Smooth muscle cell (in vitro differentiated cells): Measurements from ENCODE around the gene TOP2A. TPM values are rescaled to one million over a fixed set of nuclear protein-coding genes. Genes with fewer than 3 reads are reported as not detected.

Experiments used
- DNase-seq: peaks from one replicate; lab custom pipeline; 2025; ENCODE audit not compliant: unreplicated experiment; lab: John Stamatoyannopoulos, UW
- H2AFZ ChIP-seq: fragments of 200-600 bp; sonication (generic); 2 replicates; pipeline ENCODE4 v1.6.0; 2016; ENCODE audit warnings: antibody characterized with exemption, low read depth, mild to moderate bottlenecking
- H3F3A ChIP-seq: fragments of 200-600 bp; sonication (generic); 2 replicates; pipeline ENCODE4 v1.6.0; 2017; ENCODE audit warnings: antibody characterized with exemption, low read depth
- H3K27ac ChIP-seq: fragments of 200-600 bp; sonication (generic); 2 replicates; pipeline ENCODE4 v1.5.1; 2016; ENCODE audit warnings: low read depth, mild to moderate bottlenecking
- H3K27me3 ChIP-seq: fragments of 200-600 bp; sonication (generic); 2 replicates; pipeline ENCODE4 v1.6.1; 2016; ENCODE audit warnings: low read depth, mild to moderate bottlenecking
- H3K36me3 ChIP-seq: fragments of 200-600 bp; sonication (generic); 2 replicates; pipeline ENCODE4 v1.5.1; 2016; ENCODE audit warnings: low read depth
- H3K4me1 ChIP-seq: fragments of 200-600 bp; sonication (generic); 2 replicates; pipeline ENCODE4 v1.5.1; 2016; ENCODE audit warnings: low read depth
- H3K4me2 ChIP-seq: fragments of 200-600 bp; sonication (generic); 2 replicates; pipeline ENCODE4 v1.6.0; 2016; ENCODE audit warnings: mild to moderate bottlenecking
- H3K4me3 ChIP-seq: fragments of 200-600 bp; sonication (generic); 2 replicates; pipeline ENCODE4 v1.5.1; 2016; ENCODE audit warnings: mild to moderate bottlenecking
- H3K79me2 ChIP-seq: fragments of 200-600 bp; sonication (generic); 2 replicates; pipeline ENCODE4 v1.6.0; 2016; ENCODE audit warnings: low read depth, mild to moderate bottlenecking
- H3K9ac ChIP-seq: fragments of 200-600 bp; sonication (generic); 2 replicates; pipeline ENCODE4 v1.6.0; 2016; ENCODE audit warnings: low read depth
- H3K9me3 ChIP-seq: fragments of 200-600 bp; sonication (generic); replicated peaks from 2 replicates; pipeline ENCODE4 v1.5.1; 2016; ENCODE audit warnings: low read depth
- H4K20me1 ChIP-seq: fragments of 200-600 bp; sonication (generic); 2 replicates; pipeline ENCODE4 v1.6.0; 2016; ENCODE audit warnings: low read depth
- CTCF ChIP-seq: fragments of 200-600 bp; sonication (generic); IDR thresholded peaks from 2 replicates; pipeline ENCODE4 v1.5.1; 2017; ENCODE audit warnings: borderline replicate concordance, mild to moderate bottlenecking, antibody characterized with exemption; ENCODE audit not compliant: insufficient read depth, poor library complexity, severe bottlenecking
- WGBS: methylation state at CpG from one replicate; pipeline ENCODE4 v1.1.7; 2016; ENCODE audit warnings: low lambda C conversion rate; 5-methylcytosine and 5-hydroxymethylcytosine counted together
- polyA plus RNA-seq: library from polyadenylated mRNA; unstranded; fragments of >200 nt; fragmentation: Nextera tagmentation; extraction: Ambion mirVana; gene quantifications from 2 replicates; pipeline ENCODE4 v1.2.1, GENCODE V29; 2016
- total RNA-seq: library from RNA; depleted of rRNA; stranded (reverse); fragments of >200 nt; gene quantifications from 2 replicates; pipeline ENCODE4 v1.2.3, GENCODE V29; 2014

The TOP2A gene
- total and polyA plus RNA-seq, 2 experiments from 2014 or later = 26.2 to 45.5 TPM

GRCh38 chr17:40361925-40362695, 55.6 kb downstream of the TOP2A start:
- H3K27me3 ChIP-seq = peaks cover 15% of the 10 kb centered on the region
- no peaks in the 10 kb centered on the region for H3K79me2 ChIP-seq
- 82% methylated on average over 22 of the region's 24 CpGs for WGBS
- peak overlapping the region; percentile 72 for H2AFZ ChIP-seq
- no peaks in the 10 kb centered on the region for H3K9me3 ChIP-seq
- peak overlapping the region; percentile 56 for H3K4me3 ChIP-seq
- peaks cover 4% of the 10 kb centered on the region for H3K4me1 ChIP-seq
- no peak for TF ChIP-seq CTCF
- H3K4me2 ChIP-seq = peak overlapping the region; percentile 94
- no peak overlapping the region for H3K27ac ChIP-seq
- H3F3A ChIP-seq = no peaks in the 10 kb centered on the region
- no peak overlapping the region for H3K9ac ChIP-seq
- no peaks in the 10 kb centered on the region for H3K36me3 ChIP-seq
- H4K20me1 ChIP-seq = no peaks in the 10 kb centered on the region
- DNase-seq = no peak

- Histone ChIP-seq H3K27me3 (peaks cover 15% of the 10 kb centered on the region), H4K20me1 (no peaks in the 10 kb centered on the region), H3K4me3 (no peak overlapping the region), H3K4me1 (peaks cover 4% of the 10 kb centered on the region), H3K36me3 (no peaks in the 10 kb centered on the region), H3K79me2 (no peaks in the 10 kb centered on the region), H3K9ac (no peak overlapping the region), H3F3A (no peaks in the 10 kb centered on the region), H3K27ac (no peak overlapping the region), H2AFZ (no peak overlapping the region), H3K9me3 (no peaks in the 10 kb centered on the region), H3K4me2 (no peak overlapping the region)
- DNase-seq = no peak
- WGBS = 71% methylated on average over 26 of the region's 32 CpGs
- TF ChIP-seq CTCF = no peak
Measured at GRCh38 chr17:40361063-40361924, 56.4 kb downstream of the TOP2A start.

GRCh38 chr17:40360091-40360490, 57.6 kb downstream of the TOP2A start:
- Histone ChIP-seq H3K4me1 (peaks cover 4% of the 10 kb centered on the region), H3K4me3 (no peak overlapping the region), H3K36me3 (no peaks in the 10 kb centered on the region), H3K27ac (no peak overlapping the region), H4K20me1 (no peaks in the 10 kb centered on the region), H3K9ac (no peak overlapping the region), H2AFZ (no peak overlapping the region), H3F3A (no peaks in the 10 kb centered on the region), H3K79me2 (no peaks in the 10 kb centered on the region), H3K27me3 (peaks cover 15% of the 10 kb centered on the region), H3K4me2 (no peak overlapping the region), H3K9me3 (no peaks in the 10 kb centered on the region)
- WGBS = 88% methylated on average over 8 of the region's 8 CpGs
- TF ChIP-seq CTCF = no peak
- DNase-seq = no peak
